ENCODE measurements around the gene TMEM72.

DNA sequence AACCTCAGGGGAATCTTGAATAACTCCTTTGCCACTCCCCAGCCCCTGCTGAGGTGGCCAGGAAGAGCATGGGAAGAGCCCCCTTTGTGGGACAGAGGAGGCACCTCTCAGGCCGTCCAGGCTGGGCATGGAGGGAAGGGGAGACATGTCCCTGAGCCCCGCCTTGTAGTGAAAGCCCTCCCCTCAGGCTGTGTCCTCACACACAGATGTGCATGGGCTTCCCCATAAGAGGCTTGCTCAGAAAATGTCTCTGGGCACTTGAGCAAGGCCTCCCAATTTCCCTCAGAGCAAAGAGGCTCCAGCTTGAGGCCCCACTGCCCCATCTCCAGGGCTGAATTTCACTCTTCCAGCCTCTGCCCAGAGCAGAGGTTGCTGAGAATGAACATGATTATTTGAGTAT lies 3.8 kb downstream of the TMEM72 start:
- TF ChIP-seq, protein P1, sequence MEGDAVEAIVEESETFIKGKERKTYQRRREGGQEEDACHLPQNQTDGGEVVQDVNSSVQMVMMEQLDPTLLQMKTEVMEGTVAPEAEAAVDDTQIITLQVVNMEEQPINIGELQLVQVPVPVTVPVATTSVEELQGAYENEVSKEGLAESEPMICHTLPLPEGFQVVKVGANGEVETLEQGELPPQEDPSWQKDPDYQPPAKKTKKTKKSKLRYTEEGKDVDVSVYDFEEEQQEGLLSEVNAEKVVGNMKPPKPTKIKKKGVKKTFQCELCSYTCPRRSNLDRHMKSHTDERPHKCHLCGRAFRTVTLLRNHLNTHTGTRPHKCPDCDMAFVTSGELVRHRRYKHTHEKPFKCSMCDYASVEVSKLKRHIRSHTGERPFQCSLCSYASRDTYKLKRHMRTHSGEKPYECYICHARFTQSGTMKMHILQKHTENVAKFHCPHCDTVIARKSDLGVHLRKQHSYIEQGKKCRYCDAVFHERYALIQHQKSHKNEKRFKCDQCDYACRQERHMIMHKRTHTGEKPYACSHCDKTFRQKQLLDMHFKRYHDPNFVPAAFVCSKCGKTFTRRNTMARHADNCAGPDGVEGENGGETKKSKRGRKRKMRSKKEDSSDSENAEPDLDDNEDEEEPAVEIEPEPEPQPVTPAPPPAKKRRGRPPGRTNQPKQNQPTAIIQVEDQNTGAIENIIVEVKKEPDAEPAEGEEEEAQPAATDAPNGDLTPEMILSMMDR (conservative IDR thresholded peaks at IDR 0.05; ENCODE audit: low read depth in 2 of 2): no peak
- TF ChIP-seq POLR2AphosphoS5 (IDR thresholded peaks at IDR 0.05; ENCODE audit: low read depth) (no peak), CREB1 (CRISPR knock-in tag; IDR thresholded peaks at IDR 0.05; ENCODE audit: low read depth) (no peak), EZH2 (IDR thresholded peaks at IDR 0.05; ENCODE audit: low read depth, unreplicated experiment) (no peak), NANOG (IDR thresholded peaks at IDR 0.05; ENCODE audit: borderline replicate concordance) (no peak), EZH2phosphoT487 (IDR thresholded peaks at IDR 0.05; ENCODE audit: unreplicated experiment) (no peak)
- TF ChIP-seq, protein P2, sequence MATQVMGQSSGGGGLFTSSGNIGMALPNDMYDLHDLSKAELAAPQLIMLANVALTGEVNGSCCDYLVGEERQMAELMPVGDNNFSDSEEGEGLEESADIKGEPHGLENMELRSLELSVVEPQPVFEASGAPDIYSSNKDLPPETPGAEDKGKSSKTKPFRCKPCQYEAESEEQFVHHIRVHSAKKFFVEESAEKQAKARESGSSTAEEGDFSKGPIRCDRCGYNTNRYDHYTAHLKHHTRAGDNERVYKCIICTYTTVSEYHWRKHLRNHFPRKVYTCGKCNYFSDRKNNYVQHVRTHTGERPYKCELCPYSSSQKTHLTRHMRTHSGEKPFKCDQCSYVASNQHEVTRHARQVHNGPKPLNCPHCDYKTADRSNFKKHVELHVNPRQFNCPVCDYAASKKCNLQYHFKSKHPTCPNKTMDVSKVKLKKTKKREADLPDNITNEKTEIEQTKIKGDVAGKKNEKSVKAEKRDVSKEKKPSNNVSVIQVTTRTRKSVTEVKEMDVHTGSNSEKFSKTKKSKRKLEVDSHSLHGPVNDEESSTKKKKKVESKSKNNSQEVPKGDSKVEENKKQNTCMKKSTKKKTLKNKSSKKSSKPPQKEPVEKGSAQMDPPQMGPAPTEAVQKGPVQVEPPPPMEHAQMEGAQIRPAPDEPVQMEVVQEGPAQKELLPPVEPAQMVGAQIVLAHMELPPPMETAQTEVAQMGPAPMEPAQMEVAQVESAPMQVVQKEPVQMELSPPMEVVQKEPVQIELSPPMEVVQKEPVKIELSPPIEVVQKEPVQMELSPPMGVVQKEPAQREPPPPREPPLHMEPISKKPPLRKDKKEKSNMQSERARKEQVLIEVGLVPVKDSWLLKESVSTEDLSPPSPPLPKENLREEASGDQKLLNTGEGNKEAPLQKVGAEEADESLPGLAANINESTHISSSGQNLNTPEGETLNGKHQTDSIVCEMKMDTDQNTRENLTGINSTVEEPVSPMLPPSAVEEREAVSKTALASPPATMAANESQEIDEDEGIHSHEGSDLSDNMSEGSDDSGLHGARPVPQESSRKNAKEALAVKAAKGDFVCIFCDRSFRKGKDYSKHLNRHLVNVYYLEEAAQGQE (IDR thresholded peaks at IDR 0.05; ENCODE audit: unreplicated experiment): no peak
- TF ChIP-seq, protein P3, sequence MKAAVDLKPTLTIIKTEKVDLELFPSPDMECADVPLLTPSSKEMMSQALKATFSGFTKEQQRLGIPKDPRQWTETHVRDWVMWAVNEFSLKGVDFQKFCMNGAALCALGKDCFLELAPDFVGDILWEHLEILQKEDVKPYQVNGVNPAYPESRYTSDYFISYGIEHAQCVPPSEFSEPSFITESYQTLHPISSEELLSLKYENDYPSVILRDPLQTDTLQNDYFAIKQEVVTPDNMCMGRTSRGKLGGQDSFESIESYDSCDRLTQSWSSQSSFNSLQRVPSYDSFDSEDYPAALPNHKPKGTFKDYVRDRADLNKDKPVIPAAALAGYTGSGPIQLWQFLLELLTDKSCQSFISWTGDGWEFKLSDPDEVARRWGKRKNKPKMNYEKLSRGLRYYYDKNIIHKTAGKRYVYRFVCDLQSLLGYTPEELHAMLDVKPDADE (IDR thresholded peaks at IDR 0.05): no peak

Data from GM23338 (cell line).